Psoas muscle (tissue), 8 donors: ENCODE data around the gene CKB. TPM values are rescaled to one million over a fixed set of nuclear protein-coding genes. Genes with fewer than 3 reads are reported as not detected.
"Not testable (repeated sequence)": the region's sequence is repeated elsewhere in the genome, so short reads cannot be mapped to it uniquely, and the experiment has no call there.

Source experiments
- ATAC-seq, 4 donors: fragments of 200-7000 bp; cut with Tn5 transposase; one replicate each; pipeline ENCODE4 v1.9.1; 2020; ENCODE audit warnings: moderate library complexity in 3 of 4, mild to moderate bottlenecking in 2 of 4
- DNase-seq, 2 donors: peaks; one replicate each; pipeline ENCODE4 v3.0.0-alpha.2; 2020
- H3K27ac ChIP-seq: fragments of 200-600 bp; one replicate; pipeline ENCODE4 v1.8.0; 2022
- H3K27me3 ChIP-seq, 3 donors: fragments of 200-600 bp in 1 of 3; one replicate each; pipeline versions ENCODE4 v1.6.1 to v1.8.0; 2013 to 2022; ENCODE audit warnings: low read length in 2 of 3, mild to moderate bottlenecking in 2 of 3, moderate library complexity in 1 of 3; ENCODE audit not compliant: insufficient read depth in 3 of 3
- H3K36me3 ChIP-seq, 2 donors: fragments of 200-600 bp in 1 of 2; one replicate each; pipeline versions ENCODE4 v1.6.1 to v1.8.0; 2013 to 2022; ENCODE audit warnings: low read depth in 1 of 2, mild to moderate bottlenecking in 1 of 2, moderate library complexity in 1 of 2; ENCODE audit not compliant: insufficient read depth in 1 of 2
- H3K4me1 ChIP-seq: fragments of 200-600 bp; one replicate; pipeline ENCODE4 v1.8.0; 2022
- H3K4me3 ChIP-seq: fragments of 200-600 bp; one replicate; pipeline ENCODE4 v1.8.0; 2022; ENCODE audit warnings: mild to moderate bottlenecking
- H3K9me3 ChIP-seq: fragments of 200-600 bp; one replicate; pipeline ENCODE4 v1.8.0; 2022
- WGBS, 3 donors: extraction: QIAGEN DNeasy Blood & Tissue Kit; methylation state at CpG; one replicate each; pipeline versions ENCODE4 v1.1.6 to v1.1.7; 2013; 5-methylcytosine and 5-hydroxymethylcytosine counted together
- intact Hi-C, 2 donors: fragments of 100-400 bp; cut with DNase I; formaldehyde crosslinking; loops; one replicate each; pipeline versions ENCODE4 v1.11.0 to v1.14.2; 2022
- polyA plus RNA-seq, 3 donors: library from polyadenylated mRNA; stranded (reverse); fragments of 200-250 nt; gene quantifications; one replicate each; pipeline ENCODE4 v1.2.3, GENCODE V29; 2013
- total RNA-seq, 4 donors: library from RNA; stranded (reverse); fragmentation: NEBNext Ultra II Directional in 2 of 4; extraction: Animal tissue kit (Norgen Biotek cat#: 25700) in 2 of 4; gene quantifications; one replicate each; pipeline versions ENCODE4 v1.2.1 to v1.2.4, GENCODE V29; 2021 to 2023
- TF ChIP-seq, protein P1 (sequence below): fragments of 200-600 bp; IDR thresholded peaks from one replicate; pipeline ENCODE4 v1.8.0; 2022; ENCODE audit warnings: antibody characterized with exemption
- donor health status: healthy with polysubstance abuse.
- donor health status: DM: no; HTN: no; CAD: no; lungs with moderate emphysema.
- donor health status: Bipolar disorder and iron deficiency.
- donor health status: healthy.
- donor health status: DM: yes; HTN: yes; CAD: no.
- donor health status: DM: no; HTN: no; CAD: no.
- donor health status: DM: no; HTN: no; CAD: no.
- donor health status: DM: yes; HTN: yes; CAD: no.

The CKB gene
- total and polyA plus RNA-seq, 7 donors, result 19.5 to 383 (median 44.9) TPM

GRCh38 chr14:103526247-103526913 is 3.8 kb upstream of the CKB start:
- no peak for ATAC-seq

DNA sequence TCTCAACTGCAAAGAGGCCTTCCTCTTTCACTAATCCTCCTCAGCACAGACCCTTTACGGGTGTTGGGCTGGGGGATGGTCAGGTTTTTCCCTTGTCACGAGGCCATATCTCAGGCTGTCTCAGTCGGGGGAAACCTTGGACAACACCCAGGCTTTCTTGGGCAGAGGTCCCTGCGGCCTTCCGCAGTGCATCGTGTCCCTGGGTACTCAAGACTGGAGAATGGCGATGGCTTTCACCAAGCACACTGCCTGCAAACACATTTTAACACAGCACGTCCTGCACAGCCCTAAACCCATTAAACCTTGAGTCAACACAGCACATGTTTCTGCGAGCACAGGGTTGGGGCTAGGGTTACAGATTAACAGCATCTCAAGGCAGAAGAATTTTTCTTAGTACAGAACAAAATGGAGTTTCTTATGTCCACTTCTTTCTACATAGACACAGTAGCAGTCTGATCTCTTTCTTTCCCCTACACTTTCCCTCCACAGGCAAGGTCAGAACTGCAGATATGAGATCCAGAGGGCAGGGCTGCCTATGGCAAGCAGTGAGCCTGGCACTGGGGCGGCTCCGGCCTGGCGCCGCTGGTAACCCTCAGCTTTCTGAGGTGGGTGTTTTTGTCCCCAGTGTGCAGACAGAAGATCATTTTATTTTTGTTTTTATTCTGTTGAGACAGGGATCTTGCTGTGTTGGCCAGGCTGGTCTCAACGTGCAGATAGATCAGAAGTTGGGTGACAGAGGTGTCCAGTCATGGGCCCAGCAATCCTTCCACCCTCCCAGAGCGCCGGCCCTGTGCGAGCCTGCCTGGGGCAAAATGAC is 3.0 kb upstream of the CKB start:
- not testable (repeated sequence) for DNase-seq

More at GRCh38 chr14:103526247-103526913, 3.8 kb upstream of the CKB start:
- no peak overlapping the region for H3K4me3 ChIP-seq
- H3K4me1 ChIP-seq, result peaks cover 24% of the 10 kb centered on the region
- TF ChIP-seq, protein P1, sequence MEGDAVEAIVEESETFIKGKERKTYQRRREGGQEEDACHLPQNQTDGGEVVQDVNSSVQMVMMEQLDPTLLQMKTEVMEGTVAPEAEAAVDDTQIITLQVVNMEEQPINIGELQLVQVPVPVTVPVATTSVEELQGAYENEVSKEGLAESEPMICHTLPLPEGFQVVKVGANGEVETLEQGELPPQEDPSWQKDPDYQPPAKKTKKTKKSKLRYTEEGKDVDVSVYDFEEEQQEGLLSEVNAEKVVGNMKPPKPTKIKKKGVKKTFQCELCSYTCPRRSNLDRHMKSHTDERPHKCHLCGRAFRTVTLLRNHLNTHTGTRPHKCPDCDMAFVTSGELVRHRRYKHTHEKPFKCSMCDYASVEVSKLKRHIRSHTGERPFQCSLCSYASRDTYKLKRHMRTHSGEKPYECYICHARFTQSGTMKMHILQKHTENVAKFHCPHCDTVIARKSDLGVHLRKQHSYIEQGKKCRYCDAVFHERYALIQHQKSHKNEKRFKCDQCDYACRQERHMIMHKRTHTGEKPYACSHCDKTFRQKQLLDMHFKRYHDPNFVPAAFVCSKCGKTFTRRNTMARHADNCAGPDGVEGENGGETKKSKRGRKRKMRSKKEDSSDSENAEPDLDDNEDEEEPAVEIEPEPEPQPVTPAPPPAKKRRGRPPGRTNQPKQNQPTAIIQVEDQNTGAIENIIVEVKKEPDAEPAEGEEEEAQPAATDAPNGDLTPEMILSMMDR, result no peak
- peaks cover 0 to 12% of the 10 kb centered on the region in 2 donors for H3K36me3 ChIP-seq
- H3K9me3 ChIP-seq, result no peaks in the 10 kb centered on the region
- no peak for DNase-seq
- WGBS, 3 donors, result 68 to 76% (median 71%) methylated on average over 8 of the region's 8 CpGs
- no peak overlapping the region for H3K27ac ChIP-seq
- intact Hi-C loops, result no loop called here
- H3K27me3 ChIP-seq, result peaks cover 0 to 16% (median 9%) of the 10 kb centered on the region in 3 donors

DNA sequence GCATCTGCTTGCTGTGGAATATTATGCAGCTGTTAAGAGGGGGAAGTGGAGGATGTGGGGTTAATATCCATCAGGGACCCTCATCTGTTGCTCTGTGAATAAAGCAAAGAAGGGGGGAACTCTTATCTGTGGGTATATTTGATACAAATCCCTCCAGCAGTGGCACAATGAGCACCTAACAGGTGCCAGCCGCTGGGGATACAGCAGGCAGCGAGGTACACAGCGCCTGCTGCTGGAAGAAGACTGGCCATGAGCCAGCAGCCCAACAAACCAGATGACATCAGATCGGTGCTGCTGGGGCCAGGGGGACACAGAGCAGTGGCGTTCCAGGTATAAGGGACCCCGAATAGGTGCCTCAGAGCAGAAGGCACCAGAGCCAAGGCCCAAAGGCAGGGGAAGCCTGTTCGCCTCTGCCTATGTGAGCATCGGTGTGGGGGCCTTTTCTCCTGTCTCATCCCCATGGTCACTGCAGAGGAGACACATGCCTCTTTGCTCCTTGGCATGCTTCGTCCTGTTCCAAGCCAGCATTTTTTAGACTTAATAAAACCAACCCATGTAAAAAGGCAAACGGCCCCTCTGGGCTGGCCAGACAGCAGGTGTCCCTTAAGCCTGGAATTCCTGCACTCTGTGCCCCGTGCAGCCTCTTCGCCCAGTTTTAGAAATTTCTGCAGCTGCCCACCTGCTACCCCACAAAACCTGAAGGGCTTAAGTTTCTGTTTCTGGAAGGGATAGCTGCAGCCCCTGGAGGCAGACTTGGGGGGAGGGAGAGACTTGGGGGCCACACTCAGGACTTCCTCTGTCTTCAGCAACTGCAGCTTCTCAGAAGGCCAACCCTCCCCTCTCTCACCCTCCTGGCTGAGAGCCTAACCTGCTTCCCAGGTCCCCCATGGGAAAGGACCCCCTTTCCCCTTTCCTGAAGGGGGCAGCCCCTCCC is 1.6 kb upstream of the CKB start:
- WGBS, 3 donors, result 35 to 44% (median 43%) methylated on average over 12 of the region's 12 CpGs
- H3K36me3 ChIP-seq, result no peaks in the 10 kb centered on the region
- peaks cover 19% of the 10 kb centered on the region for H3K4me1 ChIP-seq
- no peaks in the 10 kb centered on the region for H3K9me3 ChIP-seq
- intact Hi-C loops, result no loop called here
- TF ChIP-seq, protein P1, result no peak
- ATAC-seq, result no peak
- no peak for DNase-seq
- H3K27me3 ChIP-seq, result peaks cover 0 to 24% (median 15%) of the 10 kb centered on the region in 3 donors
- no peak overlapping the region for H3K4me3 ChIP-seq
- H3K27ac ChIP-seq, result no peak overlapping the region

More for the DNA sequence above, 3.0 kb upstream of the CKB start:
- H3K4me3 ChIP-seq, ATAC-seq, H3K36me3 ChIP-seq, H3K9me3 ChIP-seq, intact Hi-C loops, H3K27ac ChIP-seq: not testable (repeated sequence)
- 64 to 69% (median 66%) methylated on average over 17 of the region's 17 CpGs for WGBS, 3 donors
- Histone ChIP-seq H3K27me3 (peaks cover 0 to 21% (median 14%) of the 10 kb centered on the region in 3 donors), H3K4me1 (peaks cover 28% of the 10 kb centered on the region)

DNA sequence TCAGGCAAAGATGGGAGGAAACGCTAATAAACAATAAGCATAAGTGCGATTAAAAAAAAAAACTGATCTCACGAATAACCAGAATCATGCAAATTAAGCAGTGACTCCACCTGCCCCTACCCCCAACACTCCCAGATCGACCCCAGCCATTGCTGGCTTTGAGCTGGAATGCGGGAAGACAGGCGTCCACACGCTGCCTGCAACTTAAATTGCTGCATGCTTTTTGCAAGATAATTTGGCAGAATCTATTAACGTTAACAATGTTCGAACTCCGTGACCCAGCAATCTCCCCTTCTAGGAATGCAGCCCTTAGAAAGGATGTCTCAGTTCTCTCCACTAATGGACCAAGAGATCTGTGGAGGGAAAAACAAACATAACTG is 935 bp upstream of the CKB start:
- H3K36me3 ChIP-seq, result no peaks in the 10 kb centered on the region
- intact Hi-C loops, result no loop called here
- DNase-seq (no peak), ATAC-seq (no peak)
- TF ChIP-seq, protein P1, result no peak
- H3K4me1 ChIP-seq, result peaks cover 22% of the 10 kb centered on the region
- peaks cover 0 to 24% (median 15%) of the 10 kb centered on the region in 3 donors for H3K27me3 ChIP-seq
- no peaks in the 10 kb centered on the region for H3K9me3 ChIP-seq
- no peak overlapping the region for H3K4me3 ChIP-seq
- WGBS, 3 donors, result 30 to 41% (median 30%) methylated on average over 10 of the region's 10 CpGs
- no peak overlapping the region for H3K27ac ChIP-seq
